ENCODE data around the gene KRTAP1-5.

DNA sequence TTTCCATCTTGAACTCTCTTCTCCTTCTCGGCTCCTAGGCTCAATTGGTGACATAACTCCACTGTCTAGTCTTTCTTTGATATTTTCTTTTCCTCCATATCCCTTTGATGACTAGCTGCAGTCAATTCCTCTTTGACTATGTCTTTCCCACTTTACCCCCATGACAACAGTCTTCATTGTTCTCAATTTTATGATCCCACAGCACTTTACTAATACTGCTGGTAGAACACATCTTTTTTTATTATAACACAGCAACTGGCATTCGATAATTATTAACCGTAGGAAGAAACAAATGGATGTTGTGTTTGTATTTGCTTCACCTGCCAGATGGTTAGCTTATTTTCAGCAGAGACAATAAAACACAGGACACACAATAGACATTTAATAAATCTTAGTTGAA lies 34.3 kb downstream of the KRTAP1-5 start:
- TF ChIP-seq, protein P1, sequence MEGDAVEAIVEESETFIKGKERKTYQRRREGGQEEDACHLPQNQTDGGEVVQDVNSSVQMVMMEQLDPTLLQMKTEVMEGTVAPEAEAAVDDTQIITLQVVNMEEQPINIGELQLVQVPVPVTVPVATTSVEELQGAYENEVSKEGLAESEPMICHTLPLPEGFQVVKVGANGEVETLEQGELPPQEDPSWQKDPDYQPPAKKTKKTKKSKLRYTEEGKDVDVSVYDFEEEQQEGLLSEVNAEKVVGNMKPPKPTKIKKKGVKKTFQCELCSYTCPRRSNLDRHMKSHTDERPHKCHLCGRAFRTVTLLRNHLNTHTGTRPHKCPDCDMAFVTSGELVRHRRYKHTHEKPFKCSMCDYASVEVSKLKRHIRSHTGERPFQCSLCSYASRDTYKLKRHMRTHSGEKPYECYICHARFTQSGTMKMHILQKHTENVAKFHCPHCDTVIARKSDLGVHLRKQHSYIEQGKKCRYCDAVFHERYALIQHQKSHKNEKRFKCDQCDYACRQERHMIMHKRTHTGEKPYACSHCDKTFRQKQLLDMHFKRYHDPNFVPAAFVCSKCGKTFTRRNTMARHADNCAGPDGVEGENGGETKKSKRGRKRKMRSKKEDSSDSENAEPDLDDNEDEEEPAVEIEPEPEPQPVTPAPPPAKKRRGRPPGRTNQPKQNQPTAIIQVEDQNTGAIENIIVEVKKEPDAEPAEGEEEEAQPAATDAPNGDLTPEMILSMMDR (IDR thresholded peaks at IDR 0.05): no peak
- no peak for TF ChIP-seq POLR2A (IDR thresholded peaks at IDR 0.05)

Measured in adrenal gland (tissue), 5 donors.